RKO (cell line): ENCODE measurements around the gene BCL2A1.
"Not testable (repeated sequence)": the region's sequence is repeated elsewhere in the genome, so short reads cannot be mapped to it uniquely, and the experiment has no call there.

ENCODE experiments used
- DNase-seq: peaks from one replicate; pipeline ENCODE4 v3.0.0-alpha.2; 2016; ENCODE audit warnings: low spot score

The BCL2A1 gene

GRCh38 chr15:79923079-79923514 is 47.9 kb downstream of the BCL2A1 start:
- peak; percentile 61 for DNase-seq

- no peak for DNase-seq
Measured at GRCh38 chr15:79922512-79923078, 48.4 kb downstream of the BCL2A1 start.

- no peak for DNase-seq
Measured at GRCh38 chr15:79919749-79920511, 51.1 kb downstream of the BCL2A1 start.

GRCh38 chr15:79919090-79919748 is 51.8 kb downstream of the BCL2A1 start:
- DNase-seq: no peak

GRCh38 chr15:79918278-79918677 is 52.7 kb downstream of the BCL2A1 start:
- DNase-seq: no peak

GRCh38 chr15:79916502-79917132 is 54.4 kb downstream of the BCL2A1 start:
- no peak for DNase-seq

GRCh38 chr15:79915776-79916501 is 55.1 kb downstream of the BCL2A1 start:
- DNase-seq: not testable (repeated sequence)

- DNase-seq: no peak
Measured at GRCh38 chr15:79914728-79915127, 56.3 kb downstream of the BCL2A1 start.
